ENCODE measurements around the gene CFAP97.

Gene CFAP97

DNA sequence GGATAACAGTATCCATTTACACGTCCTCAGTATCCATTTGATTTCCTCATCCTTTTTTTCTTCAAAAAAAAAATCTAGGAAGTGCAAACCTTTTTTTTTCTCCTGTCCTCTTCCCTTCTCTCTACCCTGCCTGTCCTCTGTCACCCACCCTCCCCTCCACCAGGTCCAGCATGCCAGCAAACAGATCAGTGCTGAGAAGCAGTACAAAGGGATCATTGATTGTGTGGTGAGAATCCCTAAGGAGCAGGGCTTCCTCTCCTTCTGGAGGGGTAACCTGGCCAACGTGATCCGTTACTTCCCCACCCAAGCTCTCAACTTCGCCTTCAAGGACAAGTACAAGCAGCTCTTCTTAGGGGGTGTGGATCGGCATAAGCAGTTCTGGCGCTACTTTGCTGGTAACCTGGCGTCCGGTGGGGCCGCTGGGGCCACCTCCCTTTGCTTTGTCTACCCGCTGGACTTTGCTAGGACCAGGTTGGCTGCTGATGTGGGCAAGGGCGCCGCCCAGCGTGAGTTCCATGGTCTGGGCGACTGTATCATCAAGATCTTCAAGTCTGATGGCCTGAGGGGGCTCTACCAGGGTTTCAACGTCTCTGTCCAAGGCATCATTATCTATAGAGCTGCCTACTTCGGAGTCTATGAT lies 59.1 kb downstream of the CFAP97 start:
- TF ChIP-seq, protein P1, sequence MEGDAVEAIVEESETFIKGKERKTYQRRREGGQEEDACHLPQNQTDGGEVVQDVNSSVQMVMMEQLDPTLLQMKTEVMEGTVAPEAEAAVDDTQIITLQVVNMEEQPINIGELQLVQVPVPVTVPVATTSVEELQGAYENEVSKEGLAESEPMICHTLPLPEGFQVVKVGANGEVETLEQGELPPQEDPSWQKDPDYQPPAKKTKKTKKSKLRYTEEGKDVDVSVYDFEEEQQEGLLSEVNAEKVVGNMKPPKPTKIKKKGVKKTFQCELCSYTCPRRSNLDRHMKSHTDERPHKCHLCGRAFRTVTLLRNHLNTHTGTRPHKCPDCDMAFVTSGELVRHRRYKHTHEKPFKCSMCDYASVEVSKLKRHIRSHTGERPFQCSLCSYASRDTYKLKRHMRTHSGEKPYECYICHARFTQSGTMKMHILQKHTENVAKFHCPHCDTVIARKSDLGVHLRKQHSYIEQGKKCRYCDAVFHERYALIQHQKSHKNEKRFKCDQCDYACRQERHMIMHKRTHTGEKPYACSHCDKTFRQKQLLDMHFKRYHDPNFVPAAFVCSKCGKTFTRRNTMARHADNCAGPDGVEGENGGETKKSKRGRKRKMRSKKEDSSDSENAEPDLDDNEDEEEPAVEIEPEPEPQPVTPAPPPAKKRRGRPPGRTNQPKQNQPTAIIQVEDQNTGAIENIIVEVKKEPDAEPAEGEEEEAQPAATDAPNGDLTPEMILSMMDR (IDR thresholded peaks at IDR 0.05; ENCODE audit: insufficient read depth, low read depth, low read length, missing control alignments): no peak
- no peak overlapping the region for H3K4me3 ChIP-seq (ENCODE audit: low read depth, low read length)
- no peak for DNase-seq (ENCODE audit: low read depth)

DNA sequence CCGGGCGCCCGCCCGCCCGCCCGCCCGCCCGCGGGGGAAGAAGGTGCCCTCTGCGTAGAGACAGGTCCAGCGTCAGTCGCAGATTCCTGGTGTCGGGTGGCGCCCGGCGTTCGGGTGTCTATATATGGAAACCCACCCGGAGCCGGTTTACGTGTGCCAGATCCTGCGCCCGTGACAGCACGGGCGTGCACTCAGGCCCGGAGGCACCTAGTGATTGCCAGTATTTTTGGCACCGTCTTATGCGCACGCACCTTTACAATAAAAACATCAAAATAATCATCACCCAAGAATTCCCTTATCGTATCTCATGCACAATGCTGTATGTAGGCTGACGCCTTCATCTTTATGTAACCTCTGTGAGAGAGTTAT lies 60.2 kb downstream of the CFAP97 start:
- H3K4me3 ChIP-seq (ENCODE audit: low read depth, low read length): peak overlapping the region; percentile 73
- DNase-seq (ENCODE audit: low read depth): peak; percentile 46
- TF ChIP-seq, protein P1 (IDR thresholded peaks at IDR 0.05; ENCODE audit: insufficient read depth, low read depth, low read length, missing control alignments): no peak

DNA sequence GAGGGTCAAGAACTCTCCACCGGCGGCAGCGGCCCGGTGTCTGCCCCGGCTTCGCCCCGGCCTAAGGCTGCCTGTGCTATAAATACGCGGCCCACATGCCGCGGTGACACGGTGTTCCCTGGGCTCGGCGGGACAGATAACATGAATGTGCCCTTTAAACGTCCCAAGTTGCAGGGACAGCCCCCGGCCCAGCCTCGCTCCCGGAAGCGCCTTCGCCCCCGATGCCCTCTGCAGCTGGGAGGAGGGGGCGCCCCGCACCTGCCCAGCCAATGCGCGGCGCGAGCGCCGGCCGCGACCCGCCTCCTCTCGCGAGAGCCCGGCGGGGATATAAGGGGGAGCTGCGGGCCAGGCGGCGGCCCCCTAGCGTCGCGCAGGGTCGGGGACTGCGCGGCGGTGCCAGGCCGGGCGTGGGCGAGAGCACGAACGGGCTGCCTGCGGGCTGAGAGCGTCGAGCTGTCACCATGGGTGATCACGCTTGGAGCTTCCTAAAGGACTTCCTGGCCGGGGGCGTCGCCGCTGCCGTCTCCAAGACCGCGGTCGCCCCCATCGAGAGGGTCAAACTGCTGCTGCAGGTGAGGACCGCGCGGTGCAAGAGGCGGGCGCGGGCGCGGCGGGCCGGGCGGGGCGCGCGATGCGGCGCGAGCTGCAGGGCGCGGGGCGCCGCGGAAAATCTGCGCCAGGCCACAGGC lies 60.7 kb downstream of the CFAP97 start, which contains the start of gene SLC25A4:
Gene SLC25A4, plus strand, starts transcription at position 355 of the 689 bp plus-strand sequence. Its CDS starts 107 bp downstream, at position 462.
- TF ChIP-seq, protein P1 (IDR thresholded peaks at IDR 0.05; ENCODE audit: insufficient read depth, low read depth, low read length, missing control alignments): peak; percentile 47
- H3K4me3 ChIP-seq (ENCODE audit: low read depth, low read length): peak within 1 kb of the TSS; percentile 73
- DNase-seq (ENCODE audit: low read depth): peak; percentile 93

- DNase-seq (ENCODE audit: low read depth): no peak
- H3K4me3 ChIP-seq (ENCODE audit: low read depth, low read length): peak overlapping the region; percentile 73
- TF ChIP-seq, protein P1 (IDR thresholded peaks at IDR 0.05; ENCODE audit: insufficient read depth, low read depth, low read length, missing control alignments): no peak
Measured at GRCh38 chr4:185142564-185142911, 61.3 kb downstream of the CFAP97 start.

DNA sequence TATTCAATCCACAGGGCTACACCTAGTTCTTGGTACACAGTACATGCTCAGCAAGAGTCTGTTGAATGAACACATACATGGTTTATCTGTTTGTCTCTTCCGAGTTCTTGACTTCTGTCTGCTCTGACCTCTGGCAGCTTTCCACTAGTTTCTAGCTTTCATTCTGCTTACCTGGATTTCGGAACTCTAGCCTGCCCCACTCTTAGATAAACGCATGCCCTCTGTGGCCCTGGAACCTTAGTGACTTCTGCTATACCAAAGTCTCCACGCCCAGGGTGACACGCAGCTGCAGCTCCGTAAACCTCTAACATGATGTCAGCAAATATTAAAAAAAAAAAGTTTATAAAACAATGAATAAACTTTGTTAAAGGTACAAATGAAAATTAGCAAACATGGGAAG lies 62.0 kb downstream of the CFAP97 start:
- TF ChIP-seq, protein P1 (IDR thresholded peaks at IDR 0.05; ENCODE audit: insufficient read depth, low read depth, low read length, missing control alignments): no peak
- H3K4me3 ChIP-seq (ENCODE audit: low read depth, low read length): no peak overlapping the region
- DNase-seq (ENCODE audit: low read depth): no peak

- TF ChIP-seq, protein P1 (IDR thresholded peaks at IDR 0.05; ENCODE audit: insufficient read depth, low read depth, low read length, missing control alignments): no peak
- no peak overlapping the region for H3K4me3 ChIP-seq (ENCODE audit: low read depth, low read length)
- DNase-seq (ENCODE audit: low read depth): no peak
Measured at GRCh38 chr4:185139736-185140135, 64.1 kb downstream of the CFAP97 start.
